Sigmoid colon (tissue), 3 donors: ENCODE data around the gene IMMP2L.

Source experiments
- CTCF ChIP-seq, 4 experiments: fragments of 450-650 bp in 3 of 4; fragments of 200-600 bp in 1 of 4; IDR thresholded peaks; one replicate each; pipeline ENCODE4 v1.5.1; 2016 to 2019; ENCODE audit warnings: antibody characterized with exemption in 4 of 4, mild to moderate bottlenecking in 3 of 4, moderate library complexity in 2 of 4
- POLR2A ChIP-seq, 2 donors: fragments of 450-650 bp; IDR thresholded peaks; one replicate each; pipeline ENCODE4 v1.6.1; 2016; ENCODE audit warnings: antibody characterized with exemption in 2 of 2, mild to moderate bottlenecking in 2 of 2, moderate library complexity in 2 of 2

- TF ChIP-seq CTCF (IDR thresholded peaks at IDR 0.05) (no peak), POLR2A (IDR thresholded peaks at IDR 0.05) (no peak)
Observed at GRCh38 chr7:111358915-111359314, 203.4 kb downstream of the IMMP2L start.
